NCI-H187 treated with DMSO at 0.1 percent for 48 hours (cell line): Measurements from ENCODE around the gene MEGF10.
A peak's percentile ranks its signal among the peaks of the same experiment; 100 is the strongest.

Source experiments
- DNase-seq: peaks from one replicate; lab custom pipeline; 2025; lab: John Stamatoyannopoulos, UW

The MEGF10 gene

GRCh38 chr5:127440831-127441230 lies 150.2 kb downstream of the MEGF10 start:
- no peak for DNase-seq

GRCh38 chr5:127441799-127442484 lies 151.3 kb downstream of the MEGF10 start:
- no peak for DNase-seq

DNA sequence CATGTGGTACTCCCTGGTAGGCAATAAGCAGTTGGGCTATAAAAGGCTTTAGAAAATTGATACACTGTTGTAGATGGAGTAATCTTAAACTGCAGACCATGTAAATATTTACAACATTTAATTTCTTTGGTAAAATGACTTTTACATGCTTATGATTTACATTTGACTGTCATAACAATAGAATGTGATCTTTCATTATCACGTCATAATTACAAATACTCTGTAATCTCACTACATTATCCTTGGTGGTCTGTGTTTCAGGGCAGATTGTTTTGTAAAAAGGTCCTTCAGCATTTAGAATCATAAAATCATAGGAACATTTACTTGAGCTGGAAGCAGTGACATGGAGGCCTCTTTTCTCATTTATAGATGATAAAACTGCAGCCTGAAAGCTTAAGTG lies 153.6 kb downstream of the MEGF10 start:
- DNase-seq: no peak

DNA sequence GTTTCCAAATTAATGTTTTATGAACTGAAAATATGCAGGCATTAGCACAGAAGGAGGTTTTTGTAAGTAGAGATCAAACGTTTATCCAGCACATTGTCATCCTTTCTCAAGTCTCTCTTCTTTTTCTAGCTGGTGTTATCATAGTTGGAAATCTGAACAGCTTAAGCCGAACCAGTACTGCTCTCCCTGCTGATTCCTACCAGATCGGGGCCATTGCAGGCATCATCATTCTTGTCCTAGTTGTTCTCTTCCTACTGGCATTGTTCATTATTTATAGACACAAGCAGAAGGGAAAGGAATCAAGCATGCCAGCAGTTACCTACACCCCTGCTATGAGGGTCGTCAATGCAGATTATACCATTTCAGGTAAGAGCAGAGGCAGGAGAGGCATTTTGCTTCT lies 154.7 kb downstream of the MEGF10 start:
- no peak for DNase-seq

DNA sequence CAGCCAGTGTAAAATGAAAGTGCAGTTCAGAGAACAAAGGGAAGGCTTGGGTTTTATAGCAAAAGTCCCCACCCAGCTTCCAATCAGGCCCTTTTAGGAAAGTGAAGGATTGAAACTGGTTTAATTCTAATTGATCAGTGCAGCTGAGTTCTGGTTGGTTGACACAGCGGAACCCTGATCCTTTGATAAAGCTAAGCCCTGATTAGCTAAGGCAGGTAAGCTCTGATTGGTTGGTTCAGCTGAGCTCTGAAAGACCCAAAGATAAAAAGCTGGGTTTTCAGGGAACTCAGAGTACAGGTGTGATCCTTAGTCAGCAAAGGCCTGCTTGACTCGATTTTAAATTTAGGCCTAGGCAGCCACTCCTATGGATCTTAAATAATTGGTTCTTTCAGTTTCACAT lies 156.0 kb downstream of the MEGF10 start:
- DNase-seq: no peak

- DNase-seq: no peak
Measured at GRCh38 chr5:127447827-127448226, 157.2 kb downstream of the MEGF10 start.

DNA sequence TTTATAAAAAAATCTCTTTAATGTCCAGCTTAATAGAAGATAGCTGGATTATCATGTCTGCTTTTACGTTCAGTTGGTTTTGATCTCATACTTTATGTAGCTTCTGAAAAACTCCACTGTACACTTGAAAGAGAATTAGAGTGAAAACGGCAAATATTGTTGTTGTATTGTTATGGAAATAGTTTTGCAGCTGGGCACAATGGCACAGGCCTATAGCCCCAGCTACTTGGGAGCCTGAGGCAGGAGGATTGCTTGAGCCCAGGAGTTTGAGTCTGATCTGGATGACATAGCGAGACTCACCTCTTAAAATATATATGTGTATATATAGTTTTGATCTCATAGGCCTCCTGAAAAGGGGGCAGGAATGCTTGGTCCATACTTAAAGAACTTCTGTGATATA lies 159.4 kb downstream of the MEGF10 start:
- DNase-seq: no peak

DNA sequence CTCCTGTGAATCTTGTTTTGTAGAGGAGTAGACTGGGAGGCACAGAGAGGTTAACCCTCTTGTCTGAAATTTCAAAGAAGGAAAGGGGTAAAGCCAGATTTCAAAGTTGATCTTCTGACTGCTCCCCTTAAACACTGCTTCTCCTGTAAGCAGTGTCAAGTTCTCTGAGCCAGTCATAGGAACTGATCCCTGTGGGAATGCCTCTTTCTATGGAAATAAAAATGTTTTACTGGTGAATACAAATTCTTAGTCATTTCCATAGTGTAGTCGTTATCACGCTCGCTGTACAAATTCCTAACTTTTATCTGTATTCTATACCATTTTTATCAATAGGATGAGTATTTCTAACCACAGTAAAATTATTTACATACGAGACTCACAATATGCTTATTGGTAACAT lies 160.5 kb downstream of the MEGF10 start:
- DNase-seq: no peak

DNA sequence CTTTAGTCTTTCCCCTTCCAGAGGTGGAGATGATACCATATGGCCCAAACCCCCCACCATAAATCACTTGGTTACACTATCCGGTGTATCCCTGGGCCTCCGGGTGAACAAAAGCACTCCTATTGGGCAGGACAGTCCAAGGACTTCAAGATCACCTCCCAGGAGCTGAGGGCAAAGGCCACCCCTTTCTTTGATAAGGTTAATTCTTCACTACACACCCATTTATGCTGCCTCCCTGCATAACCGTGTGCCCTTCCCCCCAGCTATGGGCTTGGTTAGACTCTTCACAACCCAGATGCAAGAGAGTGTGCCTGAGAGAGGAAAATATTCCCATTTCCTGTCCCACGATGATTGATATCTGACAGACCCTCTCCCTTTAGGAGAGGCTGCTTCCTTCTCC lies 162.0 kb downstream of the MEGF10 start:
- no peak for DNase-seq

DNA sequence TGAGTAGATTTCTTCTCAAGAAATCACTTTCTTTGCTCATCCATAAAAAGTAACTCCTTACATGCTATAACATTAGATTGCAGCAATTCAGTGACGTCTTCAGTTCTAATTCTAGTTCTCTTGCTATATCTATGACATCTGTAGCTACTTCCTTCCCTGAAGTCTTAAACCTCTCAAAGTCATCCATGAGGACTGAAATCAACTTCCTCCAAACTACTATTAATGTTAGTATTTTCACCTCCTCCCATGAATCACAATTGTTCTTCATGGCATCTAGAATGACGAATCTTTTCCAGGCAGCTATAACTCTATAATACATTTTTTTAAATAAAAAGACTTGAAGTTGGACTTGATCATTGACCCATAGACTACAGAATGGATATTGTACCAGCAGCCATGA lies 180.6 kb downstream of the MEGF10 start:
- DNase-seq: no peak

GRCh38 chr5:127472700-127473099 lies 182.1 kb downstream of the MEGF10 start:
- no peak for DNase-seq

- no peak for DNase-seq
Measured at GRCh38 chr5:127486471-127486870, 195.9 kb downstream of the MEGF10 start.

GRCh38 chr5:127492854-127493738 lies 202.5 kb downstream of the MEGF10 start:
- peak; percentile 40 for DNase-seq

- no peak for DNase-seq
Measured at GRCh38 chr5:127498548-127498947, 208.0 kb downstream of the MEGF10 start.

DNA sequence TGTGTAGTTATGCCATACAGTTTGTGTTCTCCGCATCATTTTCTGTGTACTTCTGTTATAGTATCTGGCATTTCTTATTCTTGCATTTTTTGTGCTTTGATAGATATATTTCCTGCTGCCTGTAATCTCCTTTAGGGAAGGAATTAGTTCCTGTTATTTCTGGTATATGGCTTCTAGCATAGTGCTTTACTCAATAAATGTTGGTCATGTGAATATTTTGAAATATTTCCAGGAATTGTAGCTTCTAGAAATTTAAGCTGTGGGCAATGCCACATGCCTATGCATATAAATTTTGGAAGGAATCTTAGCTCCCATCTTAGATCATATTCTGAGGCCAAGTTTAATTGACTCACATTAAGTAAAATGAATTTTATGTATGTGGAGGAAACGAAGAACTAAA lies 215.3 kb downstream of the MEGF10 start:
- no peak for DNase-seq

DNA sequence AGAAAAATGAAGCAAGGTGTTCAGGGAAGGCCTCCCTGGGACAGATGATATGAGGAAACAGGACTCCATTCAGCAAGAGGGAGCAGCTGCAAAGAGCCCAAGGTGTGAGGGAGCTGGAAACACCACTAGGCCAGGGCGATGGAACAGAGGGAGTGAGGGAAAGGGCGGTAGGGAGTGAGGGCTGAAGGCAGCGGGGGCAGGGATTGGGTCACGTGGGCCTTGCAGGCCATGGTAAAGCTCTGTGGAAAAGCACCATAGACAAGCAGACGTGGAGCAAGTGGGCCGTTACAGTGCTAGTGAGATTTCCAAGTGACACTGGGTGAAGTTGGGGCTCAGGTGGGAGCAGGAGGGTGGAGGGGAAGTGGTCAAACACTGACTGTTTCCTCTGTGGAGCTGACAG lies 216.0 kb downstream of the MEGF10 start:
- DNase-seq: no peak

DNA sequence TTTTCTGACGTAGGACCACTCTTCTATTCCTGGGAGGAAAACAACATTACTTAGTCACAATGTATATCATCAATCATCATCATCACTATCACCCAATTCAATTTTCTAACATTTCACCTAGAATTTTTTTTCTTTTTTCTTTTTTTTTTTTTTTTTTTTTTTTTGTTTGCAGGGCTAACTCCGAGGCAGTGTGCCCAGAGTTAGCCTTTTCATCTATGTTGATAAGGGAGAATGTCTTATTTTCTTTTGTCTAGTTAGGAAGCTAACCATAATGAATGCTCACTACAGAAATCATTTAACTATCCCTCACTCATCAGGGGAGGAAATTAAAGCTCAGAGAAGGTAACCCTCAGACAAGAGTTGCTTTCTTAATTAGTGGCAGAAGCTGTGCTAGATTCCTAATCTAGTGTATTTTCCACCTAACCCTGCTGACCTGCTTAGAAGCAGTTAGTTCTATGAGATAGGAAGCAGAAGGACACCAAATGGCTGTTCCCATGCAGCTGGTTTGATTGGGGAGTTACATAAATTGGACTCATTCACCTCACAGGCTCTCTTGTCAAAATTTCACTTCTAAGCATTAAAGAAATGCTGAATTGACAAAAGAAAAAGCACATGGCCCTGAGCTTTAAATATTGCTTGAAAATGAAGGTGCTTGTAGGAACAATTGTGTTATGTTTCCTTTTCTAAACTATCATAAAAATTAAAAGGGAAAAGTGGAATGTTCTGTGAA lies 218.2 kb downstream of the MEGF10 start:
- no peak for DNase-seq
